H9 (cell line): ENCODE measurements around the gene FCAR. TPM values are rescaled to one million over a fixed set of nuclear protein-coding genes. Genes with fewer than 3 reads are reported as not detected.

Experiments used
- DNase-seq: peaks from one replicate; pipeline ENCODE4 v3.0.0-alpha.2; 2017
- H2AFZ ChIP-seq: one replicate; pipeline ENCODE4 v1.6.1; 2013; ENCODE audit warnings: mild to moderate bottlenecking, low read length, control low read depth, moderate library complexity
- H2AK5ac ChIP-seq: 2 replicates; pipeline ENCODE4 v1.6.1; 2013; ENCODE audit warnings: low read length, control low read depth, mixed read lengths; ENCODE audit not compliant: insufficient read length
- H2BK120ac ChIP-seq: one replicate; pipeline ENCODE4 v1.6.1; 2013; ENCODE audit warnings: low read depth, mild to moderate bottlenecking, low read length, control low read depth, inconsistent platforms; ENCODE audit not compliant: poor library complexity, severe bottlenecking
- H2BK12ac ChIP-seq: 2 replicates; pipeline ENCODE4 v1.6.1; 2013; ENCODE audit warnings: low read length, control low read depth, mixed read lengths, low read depth; ENCODE audit not compliant: insufficient read length
- H2BK15ac ChIP-seq: 2 replicates; pipeline ENCODE4 v1.6.1; 2013; ENCODE audit warnings: low read depth, low read length, control low read depth
- H2BK20ac ChIP-seq: one replicate; pipeline ENCODE4 v1.6.1; 2013; ENCODE audit warnings: low read depth, mild to moderate bottlenecking, low read length, control low read depth, inconsistent platforms; ENCODE audit not compliant: poor library complexity, severe bottlenecking
- H2BK5ac ChIP-seq: 2 replicates; pipeline ENCODE4 v1.6.1; 2013; ENCODE audit warnings: low read length, control low read depth, mixed read lengths; ENCODE audit not compliant: insufficient read length
- H3K14ac ChIP-seq: 2 replicates; pipeline ENCODE4 v1.6.1; 2013; ENCODE audit warnings: low read length, control low read depth; ENCODE audit not compliant: insufficient read depth
- H3K18ac ChIP-seq: 2 replicates; pipeline ENCODE4 v1.6.1; 2013; ENCODE audit warnings: low read depth, mild to moderate bottlenecking, mixed read lengths, low read length, control low read depth; ENCODE audit not compliant: insufficient read length
- H3K23ac ChIP-seq: 2 replicates; pipeline ENCODE4 v1.6.1; 2013; ENCODE audit warnings: low read length, control low read depth, mixed read lengths, low read depth; ENCODE audit not compliant: insufficient read length
- H3K23me2 ChIP-seq: 2 replicates; pipeline ENCODE4 v1.6.1; 2013; ENCODE audit warnings: low read depth, mild to moderate bottlenecking, mixed read lengths, low read length, control low read depth; ENCODE audit not compliant: insufficient read length, poor library complexity, severe bottlenecking
- H3K27ac ChIP-seq: 2 replicates; pipeline ENCODE4 v1.5.1; 2013; ENCODE audit warnings: low read length, control low read depth, mixed read lengths, low read depth; ENCODE audit not compliant: insufficient read length
- H3K27me3 ChIP-seq: 2 replicates; pipeline ENCODE4 v1.6.1; 2013; ENCODE audit warnings: low read length, control low read depth, inconsistent platforms; ENCODE audit not compliant: insufficient read depth
- H3K4ac ChIP-seq: 2 replicates; pipeline ENCODE4 v1.6.1; 2013; ENCODE audit warnings: low read depth, mild to moderate bottlenecking, control low read depth, inconsistent platforms, low read length, moderate library complexity
- H3K4me1 ChIP-seq: 2 replicates; pipeline ENCODE4 v1.6.1; 2013; ENCODE audit warnings: low read length, control low read depth, inconsistent platforms; ENCODE audit not compliant: insufficient read depth
- H3K4me2 ChIP-seq: 2 replicates; pipeline ENCODE4 v1.6.1; 2013; ENCODE audit warnings: low read length, control low read depth, mixed read lengths; ENCODE audit not compliant: insufficient read length, insufficient read depth
- H3K56ac ChIP-seq: 2 replicates; pipeline ENCODE4 v1.6.1; 2013; ENCODE audit warnings: low read depth, mild to moderate bottlenecking, mixed read lengths, low read length, control low read depth; ENCODE audit not compliant: insufficient read length
- H3K79me1 ChIP-seq: 2 replicates; pipeline ENCODE4 v1.6.1; 2013; ENCODE audit warnings: low read depth, mild to moderate bottlenecking, moderate library complexity, low read length, control low read depth, inconsistent platforms; ENCODE audit not compliant: insufficient read depth, poor library complexity, severe bottlenecking
- H3K79me2 ChIP-seq: 2 replicates; pipeline ENCODE4 v1.6.1; 2013; ENCODE audit warnings: low read length, control low read depth, inconsistent platforms; ENCODE audit not compliant: insufficient read depth
- H3K9ac ChIP-seq: 2 replicates; pipeline ENCODE4 v1.6.1; 2013; ENCODE audit warnings: low read length, control low read depth, mixed read lengths; ENCODE audit not compliant: insufficient read length; ENCODE audit errors: extremely low read depth
- H3K9me3 ChIP-seq: one replicate; pipeline ENCODE4 v1.6.1; 2013; ENCODE audit warnings: low read depth, low read length, inconsistent platforms; ENCODE audit not compliant: control insufficient read depth
- H3T11ph ChIP-seq: one replicate; pipeline ENCODE4 v1.6.1; 2013; ENCODE audit warnings: mild to moderate bottlenecking, low read length, control low read depth, inconsistent platforms
- H4K20me1 ChIP-seq: one replicate; pipeline ENCODE4 v1.6.1; 2013; ENCODE audit not compliant: control insufficient read depth, insufficient read length, insufficient read depth
- H4K5ac ChIP-seq: 2 replicates; pipeline ENCODE4 v1.6.1; 2013; ENCODE audit warnings: low read depth, mild to moderate bottlenecking, mixed read lengths, low read length, control low read depth; ENCODE audit not compliant: insufficient read length
- H4K8ac ChIP-seq: replicated peaks from 2 replicates; pipeline ENCODE4 v1.6.1; 2013; ENCODE audit warnings: low read length, control low read depth, mixed read lengths, low read depth; ENCODE audit not compliant: insufficient read length
- H4K91ac ChIP-seq: 2 replicates; pipeline ENCODE4 v1.6.1; 2013; ENCODE audit warnings: low read depth, mild to moderate bottlenecking, moderate library complexity, mixed read lengths, low read length, control low read depth; ENCODE audit not compliant: insufficient read length
- H3K27ac Mint-ChIP-seq, 3 experiments: 2 replicates in 2 of 3; 3 replicates in 1 of 3; pipeline ENCODE4 v1.8.0; 2020 to 2021; ENCODE audit warnings: mixed read lengths in 3 of 3, mild to moderate bottlenecking in 1 of 3, moderate library complexity in 1 of 3
- H3K27me3 Mint-ChIP-seq: 2 replicates; pipeline ENCODE4 v1.8.0; 2021; ENCODE audit warnings: low read depth, mild to moderate bottlenecking, moderate library complexity, mixed read lengths
- H3K36me3 Mint-ChIP-seq, 3 experiments: 2 replicates in 2 of 3; 3 replicates in 1 of 3; pipeline ENCODE4 v1.8.0; 2020 to 2021; ENCODE audit warnings: low read depth in 3 of 3, mixed read lengths in 3 of 3; ENCODE audit not compliant: insufficient read depth in 1 of 3
- H3K4me1 Mint-ChIP-seq, 2 experiments: 2 replicates each; pipeline ENCODE4 v1.8.0; 2020; ENCODE audit warnings: mixed read lengths in 2 of 2
- H3K4me3 Mint-ChIP-seq, 2 experiments: 2 replicates in 1 of 2; 3 replicates in 1 of 2; pipeline ENCODE4 v1.8.0; 2020 to 2021; ENCODE audit warnings: mild to moderate bottlenecking in 2 of 2, mixed read lengths in 2 of 2, moderate library complexity in 1 of 2
- H3K9me3 Mint-ChIP-seq, 2 experiments: 2 replicates in 1 of 2; 3 replicates in 1 of 2; pipeline ENCODE4 v1.8.0; 2020; ENCODE audit warnings: mild to moderate bottlenecking in 2 of 2, mixed read lengths in 2 of 2, moderate library complexity in 1 of 2
- WGBS: extraction: QIAGEN DNeasy Blood & Tissue Kit; methylation state at CpG from one replicate; pipeline ENCODE4 v1.1.7; 2013; ENCODE audit warnings: missing lambda C conversion rate, low lambda C conversion rate, mixed read lengths; ENCODE audit not compliant: insufficient read length; ENCODE audit errors: extremely low coverage; 5-methylcytosine and 5-hydroxymethylcytosine counted together
- total RNA-seq: library from RNA; stranded (reverse); gene quantifications from 2 replicates; pipeline ENCODE4 v1.2.1, GENCODE V29; 2021
- TF ChIP-seq, protein P1 (sequence below): fragments of 200-600 bp; sonication (generic); conservative IDR thresholded peaks from 3 replicates; pipeline ENCODE4 v1.8.0; 2021; ENCODE audit warnings: antibody characterized with exemption, mild to moderate bottlenecking

The FCAR gene
- total RNA-seq, 1 experiment from 2014 or later: not detected

DNA sequence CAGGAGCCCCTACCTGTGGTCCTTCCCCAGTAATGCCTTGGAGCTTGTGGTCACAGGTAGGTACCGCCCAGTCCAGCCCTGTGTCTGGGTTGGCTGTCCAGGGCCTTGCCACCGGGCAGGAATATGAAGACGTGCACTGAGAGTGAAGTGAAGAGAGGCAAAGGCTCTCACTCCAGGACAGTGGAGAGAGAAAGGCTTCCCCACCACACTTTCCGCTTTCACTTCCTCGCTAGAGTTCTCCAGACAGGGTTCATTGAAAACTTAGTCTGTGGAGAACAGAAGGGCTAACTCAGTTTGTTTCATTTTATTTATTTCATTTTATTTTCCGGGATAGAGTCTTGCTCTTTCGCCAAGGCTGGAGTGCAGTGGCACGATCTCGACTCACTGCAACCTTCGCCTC is 14.2 kb downstream of the FCAR start:
- H4K8ac ChIP-seq: no peak overlapping the region
- H3K27ac ChIP-seq: no peak overlapping the region

More for the DNA sequence above, 14.2 kb downstream of the FCAR start:
- TF ChIP-seq, protein P1, sequence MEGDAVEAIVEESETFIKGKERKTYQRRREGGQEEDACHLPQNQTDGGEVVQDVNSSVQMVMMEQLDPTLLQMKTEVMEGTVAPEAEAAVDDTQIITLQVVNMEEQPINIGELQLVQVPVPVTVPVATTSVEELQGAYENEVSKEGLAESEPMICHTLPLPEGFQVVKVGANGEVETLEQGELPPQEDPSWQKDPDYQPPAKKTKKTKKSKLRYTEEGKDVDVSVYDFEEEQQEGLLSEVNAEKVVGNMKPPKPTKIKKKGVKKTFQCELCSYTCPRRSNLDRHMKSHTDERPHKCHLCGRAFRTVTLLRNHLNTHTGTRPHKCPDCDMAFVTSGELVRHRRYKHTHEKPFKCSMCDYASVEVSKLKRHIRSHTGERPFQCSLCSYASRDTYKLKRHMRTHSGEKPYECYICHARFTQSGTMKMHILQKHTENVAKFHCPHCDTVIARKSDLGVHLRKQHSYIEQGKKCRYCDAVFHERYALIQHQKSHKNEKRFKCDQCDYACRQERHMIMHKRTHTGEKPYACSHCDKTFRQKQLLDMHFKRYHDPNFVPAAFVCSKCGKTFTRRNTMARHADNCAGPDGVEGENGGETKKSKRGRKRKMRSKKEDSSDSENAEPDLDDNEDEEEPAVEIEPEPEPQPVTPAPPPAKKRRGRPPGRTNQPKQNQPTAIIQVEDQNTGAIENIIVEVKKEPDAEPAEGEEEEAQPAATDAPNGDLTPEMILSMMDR: no peak
- Histone ChIP-seq H2AFZ (no peak overlapping the region), H4K5ac (no peak overlapping the region), H3K9me3 (no peaks in the 10 kb centered on the region), H3K23ac (no peak overlapping the region), H2BK5ac (no peak overlapping the region), H3K56ac (no peak overlapping the region), H3K14ac (no peak overlapping the region), H4K91ac (no peak overlapping the region), H3K23me2 (no peaks in the 10 kb centered on the region), H3K4me2 (no peak overlapping the region), H3K79me2 (no peaks in the 10 kb centered on the region), H3K27me3 (no peaks in the 10 kb centered on the region), H3K4ac (no peak overlapping the region), H3K4me1 (no peaks in the 10 kb centered on the region; the same call in 1 of the 2 replicates), H2BK15ac (no peak overlapping the region), H4K20me1 (no peaks in the 10 kb centered on the region), H3K18ac (no peak overlapping the region), H2AK5ac (no peak overlapping the region), H3K79me1 (no peaks in the 10 kb centered on the region), H2BK12ac (no peak overlapping the region), H3T11ph (no peak overlapping the region), H3K9ac (no peak overlapping the region), H2BK20ac (no peak overlapping the region), H2BK120ac (no peak overlapping the region)
- peaks cover 0 to 9% of the 10 kb centered on the region in 2 experiments; a peak in 2 of 4 replicates for H3K4me1 Mint-ChIP-seq
- peaks cover 3% of the 10 kb centered on the region for H3K27me3 Mint-ChIP-seq
- no peak overlapping the region for H3K4me3 Mint-ChIP-seq
- peaks cover 0 to 5% (median 0%) of the 10 kb centered on the region in 3 experiments; a peak in 2 of 7 replicates for H3K36me3 Mint-ChIP-seq
- H3K9me3 Mint-ChIP-seq: peaks cover 9 to 94% of the 10 kb centered on the region in 2 experiments
- DNase-seq: no peak
- WGBS: no CpG with 5 or more reads among the region's 10 CpGs
- H3K27ac Mint-ChIP-seq: no peak overlapping the region
